PFSK-1 (cell line): ENCODE measurements around the gene POP7.

Experiments
- FOXP2 ChIP-seq: optimal IDR thresholded peaks from 2 replicates; pipeline ENCODE3; 2011; ENCODE audit warnings: borderline replicate concordance, control low read depth, inconsistent platforms; ENCODE audit not compliant: insufficient read depth; ENCODE audit errors: extremely low read length, extremely low read depth
- POLR2AphosphoS5 ChIP-seq: IDR thresholded peaks from 2 replicates; pipeline ENCODE4 v1.6.1; 2012; ENCODE audit warnings: low read depth, mild to moderate bottlenecking, control low read depth, low read length, moderate library complexity
- SIN3A ChIP-seq: IDR thresholded peaks from 2 replicates; pipeline ENCODE4 v1.6.1; 2012; ENCODE audit warnings: mild to moderate bottlenecking, low read length, moderate library complexity, borderline replicate concordance; ENCODE audit not compliant: insufficient read depth
- TAF1 ChIP-seq: IDR thresholded peaks from 2 replicates; pipeline ENCODE4 v1.6.1; 2012; ENCODE audit warnings: low read length, control low read depth, borderline replicate concordance; ENCODE audit not compliant: insufficient read depth
- TF ChIP-seq, protein P1 (sequence below), 2 experiments: IDR thresholded peaks; 2 replicates each; pipeline versions ENCODE4 v1.6.1 to v1.8.0; 2011 to 2012; ENCODE audit warnings: low read depth in 2 of 2, low read length in 2 of 2, control low read depth in 1 of 2, inconsistent platforms in 1 of 2, mild to moderate bottlenecking in 1 of 2, moderate library complexity in 1 of 2; ENCODE audit not compliant: insufficient read depth in 1 of 2

DNA sequence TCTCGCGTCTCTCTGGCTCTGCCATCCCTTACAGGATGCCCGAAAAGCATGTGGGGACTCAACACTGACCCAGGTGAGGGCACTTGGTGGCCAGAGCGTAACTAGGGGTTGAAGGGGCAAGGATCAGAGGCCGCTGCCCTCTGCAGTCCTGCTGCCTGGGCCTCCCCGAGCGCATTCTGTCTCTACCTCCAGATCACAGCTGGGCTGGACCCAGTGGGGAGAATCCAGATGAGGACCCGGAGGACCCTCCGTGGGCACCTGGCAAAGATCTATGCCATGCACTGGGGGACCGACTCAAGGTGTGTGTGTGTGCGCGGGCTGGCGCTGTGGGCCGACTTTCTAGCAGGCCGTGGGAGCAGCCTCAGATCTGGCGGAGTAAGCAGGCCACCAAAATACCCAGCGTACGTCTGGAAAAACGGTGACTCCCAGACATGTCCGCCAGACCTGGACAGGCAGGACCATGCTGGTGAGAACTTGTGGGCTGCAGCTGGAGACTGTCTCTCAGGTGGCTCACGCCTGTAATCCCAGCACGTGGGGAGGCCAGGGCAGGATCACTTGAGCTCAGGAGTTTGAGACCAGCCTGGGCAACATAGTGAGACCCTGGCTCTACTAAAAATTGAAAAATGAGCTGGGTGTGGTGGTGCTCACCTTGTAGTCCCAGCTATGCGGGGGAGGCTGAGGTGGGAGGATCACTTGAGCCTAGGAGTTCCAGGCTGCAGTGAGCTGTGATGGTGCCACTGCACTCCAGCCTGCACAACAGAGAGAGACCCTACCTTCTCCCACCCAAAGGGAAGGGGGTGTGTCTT is 29.2 kb upstream of the POP7 start:
- TF ChIP-seq, protein P1, sequence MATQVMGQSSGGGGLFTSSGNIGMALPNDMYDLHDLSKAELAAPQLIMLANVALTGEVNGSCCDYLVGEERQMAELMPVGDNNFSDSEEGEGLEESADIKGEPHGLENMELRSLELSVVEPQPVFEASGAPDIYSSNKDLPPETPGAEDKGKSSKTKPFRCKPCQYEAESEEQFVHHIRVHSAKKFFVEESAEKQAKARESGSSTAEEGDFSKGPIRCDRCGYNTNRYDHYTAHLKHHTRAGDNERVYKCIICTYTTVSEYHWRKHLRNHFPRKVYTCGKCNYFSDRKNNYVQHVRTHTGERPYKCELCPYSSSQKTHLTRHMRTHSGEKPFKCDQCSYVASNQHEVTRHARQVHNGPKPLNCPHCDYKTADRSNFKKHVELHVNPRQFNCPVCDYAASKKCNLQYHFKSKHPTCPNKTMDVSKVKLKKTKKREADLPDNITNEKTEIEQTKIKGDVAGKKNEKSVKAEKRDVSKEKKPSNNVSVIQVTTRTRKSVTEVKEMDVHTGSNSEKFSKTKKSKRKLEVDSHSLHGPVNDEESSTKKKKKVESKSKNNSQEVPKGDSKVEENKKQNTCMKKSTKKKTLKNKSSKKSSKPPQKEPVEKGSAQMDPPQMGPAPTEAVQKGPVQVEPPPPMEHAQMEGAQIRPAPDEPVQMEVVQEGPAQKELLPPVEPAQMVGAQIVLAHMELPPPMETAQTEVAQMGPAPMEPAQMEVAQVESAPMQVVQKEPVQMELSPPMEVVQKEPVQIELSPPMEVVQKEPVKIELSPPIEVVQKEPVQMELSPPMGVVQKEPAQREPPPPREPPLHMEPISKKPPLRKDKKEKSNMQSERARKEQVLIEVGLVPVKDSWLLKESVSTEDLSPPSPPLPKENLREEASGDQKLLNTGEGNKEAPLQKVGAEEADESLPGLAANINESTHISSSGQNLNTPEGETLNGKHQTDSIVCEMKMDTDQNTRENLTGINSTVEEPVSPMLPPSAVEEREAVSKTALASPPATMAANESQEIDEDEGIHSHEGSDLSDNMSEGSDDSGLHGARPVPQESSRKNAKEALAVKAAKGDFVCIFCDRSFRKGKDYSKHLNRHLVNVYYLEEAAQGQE (IDR thresholded peaks at IDR 0.05; ENCODE audit: insufficient read depth in 1 of 2, low read depth in 2 of 2, low read length in 2 of 2): no peak
- TF ChIP-seq POLR2AphosphoS5: no peak
- TF ChIP-seq SIN3A: no peak
- no peak for TF ChIP-seq TAF1
- TF ChIP-seq FOXP2: no peak
